PFSK-1 (cell line): ENCODE measurements around the gene CTU1.

ENCODE experiments used
- FOXP2 ChIP-seq: optimal IDR thresholded peaks from 2 replicates; pipeline ENCODE3; 2011; ENCODE audit warnings: borderline replicate concordance, control low read depth, inconsistent platforms; ENCODE audit not compliant: insufficient read depth; ENCODE audit errors: extremely low read length, extremely low read depth
- POLR2AphosphoS5 ChIP-seq: IDR thresholded peaks from 2 replicates; pipeline ENCODE4 v1.6.1; 2012; ENCODE audit warnings: low read depth, mild to moderate bottlenecking, control low read depth, low read length, moderate library complexity
- REST ChIP-seq, 2 experiments: IDR thresholded peaks; 2 replicates each; pipeline versions ENCODE4 v1.6.1 to v1.8.0; 2011 to 2012; ENCODE audit warnings: low read depth in 2 of 2, low read length in 2 of 2, control low read depth in 1 of 2, inconsistent platforms in 1 of 2, mild to moderate bottlenecking in 1 of 2, moderate library complexity in 1 of 2; ENCODE audit not compliant: insufficient read depth in 1 of 2
- TAF1 ChIP-seq: IDR thresholded peaks from 2 replicates; pipeline ENCODE4 v1.6.1; 2012; ENCODE audit warnings: low read length, control low read depth, borderline replicate concordance; ENCODE audit not compliant: insufficient read depth

GRCh38 chr19:51114087-51114729 is 6.0 kb upstream of the CTU1 start:
- TF ChIP-seq POLR2AphosphoS5 (no peak), TAF1 (no peak), REST (IDR thresholded peaks at IDR 0.05; ENCODE audit: insufficient read depth in 1 of 2, low read depth in 2 of 2, low read length in 2 of 2) (no peak), FOXP2 (no peak)
